ENCODE results near the gene DESI2.

DESI2 gene

GRCh38 chr1:244712669-244713068 lies 59.7 kb downstream of the DESI2 start:
- no peaks in the 10 kb centered on the region for H3K36me3 ChIP-seq
- no peak overlapping the region for H3K4me3 ChIP-seq (ENCODE audit: low read depth, low read length)
- no peak for DNase-seq
- H3K9me3 ChIP-seq = no peaks in the 10 kb centered on the region
- no peaks in the 10 kb centered on the region for H3K27me3 ChIP-seq
- no peak for TF ChIP-seq CTCF (IDR thresholded peaks at IDR 0.05; ENCODE audit: low read depth, low read length)
- H3K4me1 ChIP-seq = peaks cover 4% of the 10 kb centered on the region

GRCh38 chr1:244713332-244713731 lies 60.4 kb downstream of the DESI2 start:
- H3K4me1 ChIP-seq = no peaks in the 10 kb centered on the region
- no peak overlapping the region for H3K4me3 ChIP-seq (ENCODE audit: low read depth, low read length)
- H3K36me3 ChIP-seq = no peaks in the 10 kb centered on the region
- no peak for DNase-seq
- TF ChIP-seq CTCF (IDR thresholded peaks at IDR 0.05; ENCODE audit: low read depth, low read length) = no peak
- H3K9me3 ChIP-seq = no peaks in the 10 kb centered on the region
- H3K27me3 ChIP-seq = no peaks in the 10 kb centered on the region

DNA sequence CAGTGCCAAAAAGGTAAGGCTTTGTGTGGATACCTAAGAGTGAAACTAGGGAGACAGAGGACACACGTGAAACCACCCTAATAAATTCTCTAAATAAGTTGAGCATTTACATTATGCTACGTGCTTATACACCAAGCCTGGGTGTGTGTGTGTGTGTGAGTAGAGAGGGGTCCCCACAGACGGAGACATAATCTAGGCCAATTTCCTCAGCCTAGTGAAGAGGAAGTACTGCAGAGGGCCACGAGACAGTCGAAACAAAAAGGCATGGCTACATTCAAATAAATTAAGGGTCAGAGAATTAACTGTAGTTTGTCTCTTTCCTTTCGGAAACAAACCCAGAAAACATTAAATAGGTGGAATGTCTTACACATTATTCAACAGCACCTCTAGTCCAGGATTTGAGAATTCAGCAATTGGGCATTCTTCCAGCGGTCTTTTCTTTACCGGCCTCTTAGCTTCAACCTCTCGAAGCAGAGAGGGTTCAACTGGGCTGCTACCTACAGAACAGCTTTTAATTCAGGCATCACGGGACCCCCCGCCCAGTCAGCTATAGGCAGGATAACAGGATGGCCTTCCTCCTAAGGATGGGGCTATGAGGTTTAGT lies 75.0 kb downstream of the DESI2 start:
- Histone ChIP-seq H3K4me3 (ENCODE audit: low read depth, low read length) (no peak overlapping the region), H3K9me3 (no peaks in the 10 kb centered on the region; the same call in 1 of the 2 replicates), H3K36me3 (no peaks in the 10 kb centered on the region), H3K4me1 (no peaks in the 10 kb centered on the region), H3K27me3 (no peaks in the 10 kb centered on the region)
- DNase-seq = no peak
- TF ChIP-seq CTCF (IDR thresholded peaks at IDR 0.05; ENCODE audit: low read depth, low read length) = no peak

- DNase-seq = no peak
- no peak for TF ChIP-seq CTCF (IDR thresholded peaks at IDR 0.05; ENCODE audit: low read depth, low read length)
- Histone ChIP-seq H3K9me3 (no peaks in the 10 kb centered on the region; the same call in 1 of the 2 replicates), H3K36me3 (no peaks in the 10 kb centered on the region), H3K4me3 (ENCODE audit: low read depth, low read length) (no peak overlapping the region), H3K4me1 (no peaks in the 10 kb centered on the region), H3K27me3 (no peaks in the 10 kb centered on the region)
Observed at GRCh38 chr1:244730153-244730933, 77.4 kb downstream of the DESI2 start.

DNA sequence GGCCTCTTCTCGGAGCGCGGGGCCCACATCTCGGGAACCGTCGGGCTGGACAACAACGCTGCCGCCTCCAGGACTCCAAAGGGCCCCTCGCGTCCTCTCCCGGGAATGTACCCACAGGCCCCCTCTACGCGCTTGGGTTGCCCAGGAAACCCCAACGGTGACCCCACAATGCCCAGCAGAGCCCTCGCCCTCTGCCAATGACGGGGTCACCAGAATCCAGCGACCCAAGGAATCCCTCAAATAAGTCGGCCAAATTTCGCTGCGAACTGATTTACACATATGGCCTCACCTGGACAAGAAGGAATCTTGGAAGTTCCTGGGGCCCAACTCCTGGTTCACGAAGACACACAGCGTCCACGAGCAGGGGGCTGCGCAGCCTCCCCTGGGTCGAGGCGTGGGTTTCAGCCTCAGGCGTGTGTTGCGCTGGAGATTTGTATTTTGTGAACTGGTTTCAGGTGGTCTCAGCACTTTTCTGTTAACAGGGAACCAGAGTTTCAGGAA lies 78.1 kb downstream of the DESI2 start:
- Histone ChIP-seq H3K36me3 (no peaks in the 10 kb centered on the region), H3K4me3 (ENCODE audit: low read depth, low read length) (no peak overlapping the region), H3K4me1 (no peaks in the 10 kb centered on the region), H3K9me3 (no peaks in the 10 kb centered on the region; the same call in 1 of the 2 replicates), H3K27me3 (no peaks in the 10 kb centered on the region)
- DNase-seq = no peak
- TF ChIP-seq CTCF (IDR thresholded peaks at IDR 0.05; ENCODE audit: low read depth, low read length) = no peak

GRCh38 chr1:244731651-244732050 lies 78.7 kb downstream of the DESI2 start:
- no peaks in the 10 kb centered on the region for H3K27me3 ChIP-seq
- no peaks in the 10 kb centered on the region for H3K36me3 ChIP-seq
- DNase-seq = no peak
- H3K4me3 ChIP-seq (ENCODE audit: low read depth, low read length) = no peak overlapping the region
- H3K4me1 ChIP-seq = no peaks in the 10 kb centered on the region
- no peak for TF ChIP-seq CTCF (IDR thresholded peaks at IDR 0.05; ENCODE audit: low read depth, low read length)
- no peaks in the 10 kb centered on the region; the same call in 1 of the 2 replicates for H3K9me3 ChIP-seq
